Neural progenitor cell (in vitro differentiated cells): ENCODE results near the gene EXOC6B.

Source experiments
- CTCF ChIP-seq: fragments of 200-600 bp; sonication (generic); IDR thresholded peaks from 2 replicates; pipeline ENCODE4 v1.5.1; 2017; ENCODE audit warnings: antibody characterized with exemption, mild to moderate bottlenecking
- EZH2 ChIP-seq: fragments of 200-600 bp; sonication (generic); IDR thresholded peaks from 2 replicates; pipeline ENCODE4 v1.6.1; 2017; ENCODE audit warnings: antibody characterized with exemption, mild to moderate bottlenecking, moderate library complexity
- EZH2phosphoT487 ChIP-seq: fragments of 200-600 bp; sonication (generic); IDR thresholded peaks from 2 replicates; pipeline ENCODE4 v1.6.1; 2017; ENCODE audit warnings: antibody characterized with exemption

DNA sequence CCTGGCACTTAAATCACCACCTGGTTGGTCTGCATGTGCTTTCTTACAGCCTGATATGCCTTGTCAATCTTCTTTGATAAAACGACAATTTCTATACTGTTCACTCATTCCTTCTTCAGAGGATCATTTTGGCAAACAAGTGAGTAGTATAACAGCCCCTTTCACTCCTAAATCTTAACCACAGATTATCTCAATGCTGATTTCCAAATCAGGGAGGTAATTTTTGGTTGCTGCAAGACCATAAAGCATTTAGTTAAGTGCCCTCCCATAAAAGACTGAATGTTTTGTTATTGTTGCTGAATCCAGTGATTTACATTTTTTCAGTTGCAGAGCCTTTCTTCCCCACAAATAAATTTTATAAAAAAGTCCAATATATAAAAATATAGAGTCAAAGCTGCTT, 549.0 kb downstream of the EXOC6B start:
- TF ChIP-seq CTCF (no peak), EZH2phosphoT487 (no peak), EZH2 (no peak)
